Stimulated activated CD4-positive, alpha-beta T cell treated with anti-CD3 and anti-CD28 coated beads, Interleukin-4, amount 100 ng/mL, for 1 hour (primary cell): ENCODE results near the gene SGK1.
"Not testable (repeated sequence)": the region's sequence is repeated elsewhere in the genome, so short reads cannot be mapped to it uniquely, and the experiment has no call there.

ENCODE experiments used
- DNase-seq: peaks from one replicate; pipeline ENCODE4 v3.0.0-alpha.2; 2020

Gene SGK1

GRCh38 chr6:134216301-134217010, 101.5 kb downstream of the SGK1 start:
- no peak for DNase-seq

GRCh38 chr6:134213410-134213809, 104.5 kb downstream of the SGK1 start:
- DNase-seq, result not testable (repeated sequence)

GRCh38 chr6:134211297-134211696, 106.6 kb downstream of the SGK1 start:
- no peak for DNase-seq

GRCh38 chr6:134207421-134207820, 110.5 kb downstream of the SGK1 start:
- no peak for DNase-seq

GRCh38 chr6:134205366-134205765, 112.5 kb downstream of the SGK1 start:
- no peak for DNase-seq

- DNase-seq, result not testable (repeated sequence)
These were observed 113.2 kb downstream of the SGK1 start for GRCh38 chr6:134204759-134205158.

- no peak for DNase-seq
These were observed 113.9 kb downstream of the SGK1 start for GRCh38 chr6:134204031-134204430.

- no peak for DNase-seq
These were observed 116.2 kb downstream of the SGK1 start for GRCh38 chr6:134201716-134202115.

- no peak for DNase-seq
These were observed 117.9 kb downstream of the SGK1 start for GRCh38 chr6:134199848-134200606.

GRCh38 chr6:134198093-134198492, 119.8 kb downstream of the SGK1 start:
- no peak for DNase-seq

- not testable (repeated sequence) for DNase-seq
These were observed 120.2 kb downstream of the SGK1 start for GRCh38 chr6:134197685-134198084.

- no peak for DNase-seq
These were observed 121.2 kb downstream of the SGK1 start for GRCh38 chr6:134196568-134197193.

- DNase-seq, result no peak
These were observed 121.9 kb downstream of the SGK1 start for GRCh38 chr6:134195985-134196384.

- no peak for DNase-seq
These were observed 122.6 kb downstream of the SGK1 start for GRCh38 chr6:134195164-134195906.

- DNase-seq, result no peak
These were observed 124.1 kb downstream of the SGK1 start for GRCh38 chr6:134193536-134194498.

GRCh38 chr6:134192609-134193008, 125.3 kb downstream of the SGK1 start:
- not testable (repeated sequence) for DNase-seq

- no peak for DNase-seq
These were observed 127.0 kb downstream of the SGK1 start for GRCh38 chr6:134190883-134191282.

GRCh38 chr6:134187751-134188150, 130.2 kb downstream of the SGK1 start:
- no peak for DNase-seq

- no peak for DNase-seq
These were observed 130.8 kb downstream of the SGK1 start for GRCh38 chr6:134187154-134187553.

- no peak for DNase-seq
These were observed 131.6 kb downstream of the SGK1 start for GRCh38 chr6:134186355-134186754.

- DNase-seq, result no peak
These were observed 132.6 kb downstream of the SGK1 start for GRCh38 chr6:134185277-134185676.

- no peak for DNase-seq
These were observed 134.1 kb downstream of the SGK1 start for GRCh38 chr6:134183844-134184243.
